GM04504 (cell line): ENCODE results near the gene RAB27B.
A peak's percentile ranks its signal among the peaks of the same experiment; 100 is the strongest.
"Not testable (repeated sequence)": the region's sequence is repeated elsewhere in the genome, so short reads cannot be mapped to it uniquely, and the experiment has no call there.

Experiments
- DNase-seq: peaks from one replicate; pipeline ENCODE4 v3.0.0-alpha.2; 2012; ENCODE audit warnings: low read depth

The RAB27B gene

GRCh38 chr18:54815086-54815485 lies 13.2 kb upstream of the RAB27B start:
- no peak for DNase-seq

- not testable (repeated sequence) for DNase-seq
These were observed 7.4 kb upstream of the RAB27B start for GRCh38 chr18:54820785-54821275.

- DNase-seq = peak; percentile 93
These were observed 5.1 kb upstream of the RAB27B start for GRCh38 chr18:54822872-54823845.

- DNase-seq = no peak
These were observed 3.5 kb upstream of the RAB27B start for GRCh38 chr18:54824761-54825160.

GRCh38 chr18:54825601-54826344 lies 2.5 kb upstream of the RAB27B start:
- no peak for DNase-seq

- no peak for DNase-seq
These were observed 709 bp downstream of the RAB27B start for GRCh38 chr18:54828986-54829385.

GRCh38 chr18:54829856-54830255 lies 1.6 kb downstream of the RAB27B start:
- no peak for DNase-seq

GRCh38 chr18:54830260-54830659 lies 2.0 kb downstream of the RAB27B start:
- no peak for DNase-seq

GRCh38 chr18:54830866-54831265 lies 2.6 kb downstream of the RAB27B start:
- DNase-seq = no peak

- DNase-seq = no peak
These were observed 7.7 kb downstream of the RAB27B start for GRCh38 chr18:54835944-54836343.

- DNase-seq = peak; percentile 26
These were observed 15.0 kb downstream of the RAB27B start for GRCh38 chr18:54843314-54843713.

- DNase-seq = no peak
These were observed 17.5 kb downstream of the RAB27B start for GRCh38 chr18:54845787-54846186.

GRCh38 chr18:54848121-54848520 lies 19.8 kb downstream of the RAB27B start:
- no peak for DNase-seq

- DNase-seq = no peak
These were observed 21.4 kb downstream of the RAB27B start for GRCh38 chr18:54849683-54850082.

GRCh38 chr18:54850598-54850997 lies 22.3 kb downstream of the RAB27B start:
- no peak for DNase-seq

- DNase-seq = no peak
These were observed 24.8 kb downstream of the RAB27B start for GRCh38 chr18:54852780-54853675.

GRCh38 chr18:54855050-54855449 lies 26.8 kb downstream of the RAB27B start:
- not testable (repeated sequence) for DNase-seq

GRCh38 chr18:54856105-54856646 lies 27.9 kb downstream of the RAB27B start:
- DNase-seq = no peak

- no peak for DNase-seq
These were observed 29.2 kb downstream of the RAB27B start for GRCh38 chr18:54857499-54857898.

- DNase-seq = no peak
These were observed 31.6 kb downstream of the RAB27B start for GRCh38 chr18:54859667-54860421.

GRCh38 chr18:54860941-54861340 lies 32.7 kb downstream of the RAB27B start:
- no peak for DNase-seq
